ENCODE results near the gene JUNB. TPM values are rescaled to one million over a fixed set of nuclear protein-coding genes. Genes with fewer than 3 reads are reported as not detected.

The JUNB gene
- total RNA-seq, 1 experiment from 2014 or later: 194 TPM

DNA sequence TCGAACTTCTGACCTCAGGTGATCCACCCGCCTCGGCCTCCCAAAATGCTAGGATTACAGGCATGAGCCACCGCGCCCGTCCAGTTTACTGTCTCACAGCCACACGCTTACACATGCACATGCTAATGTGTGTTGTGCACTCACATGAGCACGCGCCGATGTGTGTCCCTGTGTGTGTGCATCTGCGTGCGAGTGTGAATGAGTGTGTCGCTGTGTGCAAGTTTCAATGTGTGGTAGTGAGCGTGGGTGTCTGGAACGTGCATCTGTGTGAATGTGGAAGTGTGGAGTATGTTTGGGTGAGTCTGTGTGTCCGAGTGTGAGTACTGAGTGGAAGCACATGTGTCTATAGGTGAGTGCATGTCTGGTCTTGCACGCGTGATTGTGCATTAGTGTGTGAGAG lies 51.2 kb downstream of the JUNB start:
- Histone ChIP-seq H3K27me3 (ENCODE audit: insufficient read depth, low read length) (no peaks in the 10 kb centered on the region), H3K4me3 (replicated peaks in 1 of 2; ENCODE audit: low read depth in 1 of 2, low read length in 2 of 2) (no peak overlapping the region), H3K36me3 (ENCODE audit: control insufficient read depth in 1 of 2, insufficient read depth in 2 of 2, low read length in 2 of 2) (peaks cover 5 to 6% of the 10 kb centered on the region in 2 experiments; a peak in 1 of 4 replicates), H3K4me1 (ENCODE audit: control insufficient read depth in 1 of 2, insufficient read depth in 2 of 2, low read length in 2 of 2) (peaks cover 22 to 44% of the 10 kb centered on the region in 2 experiments), H3K27ac (ENCODE audit: low read depth, low read length) (no peak overlapping the region), H3K9ac (ENCODE audit: low read length) (no peak overlapping the region), H2AFZ (ENCODE audit: low read depth, low read length, poor library complexity, severe bottlenecking) (no peak overlapping the region), H4K20me1 (ENCODE audit: insufficient read depth) (no peaks in the 10 kb centered on the region), H3K4me2 (ENCODE audit: low read length) (no peak overlapping the region), H3K79me2 (ENCODE audit: insufficient read depth, low read length) (peaks cover 36% of the 10 kb centered on the region; the same call in 1 of the 2 replicates), H3K9me2 (ENCODE audit: insufficient read depth) (no peaks in the 10 kb centered on the region), H3K9me3 (ENCODE audit: control insufficient read depth in 1 of 2, insufficient read depth in 1 of 2, low read depth in 1 of 2, low read length in 2 of 2) (no peaks in the 10 kb centered on the region)
- DNase-seq (ENCODE audit: low read depth, low spot score): no peak
- RAD21 ChIA-PET (ENCODE audit: low non-redundant PET in 1 of 2, low total read pairs in 2 of 2, uncharacterized antibody in 2 of 2, unreplicated experiment in 2 of 2): no interaction called here
- POLR2A ChIA-PET: no interaction called here
- no peak for TF ChIP-seq JUND (IDR thresholded peaks at IDR 0.05)
- TF ChIP-seq CEBPB (IDR thresholded peaks at IDR 0.05; ENCODE audit: low read depth): no peak
- no peak for TF ChIP-seq REST (IDR thresholded peaks at IDR 0.05; ENCODE audit: low read depth)
- TF ChIP-seq SRF (IDR thresholded peaks at IDR 0.05; ENCODE audit: low read depth): no peak
- TF ChIP-seq EZH2phosphoT487 (IDR thresholded peaks at IDR 0.05; ENCODE audit: borderline replicate concordance): no peak
- no peak for TF ChIP-seq CTCF (IDR thresholded peaks at IDR 0.05 in 2 of 3, conservative IDR thresholded peaks at IDR 0.05 in 1 of 3; ENCODE audit: borderline replicate concordance in 1 of 3, insufficient read depth in 1 of 3, low read depth in 2 of 3, low read length in 2 of 3)
- TF ChIP-seq YY1 (IDR thresholded peaks at IDR 0.05; ENCODE audit: extremely low read depth, insufficient replicate concordance, low read depth, low read length): no peak
- TF ChIP-seq POLR2A (IDR thresholded peaks at IDR 0.05; ENCODE audit: borderline replicate concordance, extremely low read depth, insufficient read depth, insufficient read length): no peak
- no peak for TF ChIP-seq EGR1 (IDR thresholded peaks at IDR 0.05; ENCODE audit: low read depth)
- TF ChIP-seq ATF3 (IDR thresholded peaks at IDR 0.05): no peak
- no peak for TF ChIP-seq POLR2AphosphoS5 (IDR thresholded peaks at IDR 0.05; ENCODE audit: low read depth, low read length)
- TF ChIP-seq RAD21 (IDR thresholded peaks at IDR 0.05; ENCODE audit: low read depth): no peak
- no peak for TF ChIP-seq TCF7L2 (IDR thresholded peaks at IDR 0.05; ENCODE audit: borderline replicate concordance, extremely low read depth, insufficient read depth, insufficient read length)
- no peak for TF ChIP-seq SP1 (IDR thresholded peaks at IDR 0.05; ENCODE audit: low read depth)
- BruUV-seq (replicated peaks): no TSS peak
- intact Hi-C loops (cut with micrococcal nuclease): no loop called here
- CTCF ChIA-PET: no interaction called here
- no peak for ATAC-seq
